K562 (cell line): Measurements from ENCODE around the gene ZNRF3. TPM values are rescaled to one million over a fixed set of nuclear protein-coding genes. Genes with fewer than 3 reads are reported as not detected.

Experiments used
- DNMT1 ChIP-seq: fragments of 450-650 bp; IDR thresholded peaks from 2 replicates; pipeline ENCODE4 v1.6.1; 2016; ENCODE audit warnings: antibody characterized with exemption, mild to moderate bottlenecking
- HCFC1 ChIP-seq: IDR thresholded peaks from 2 replicates; pipeline ENCODE4 v1.6.1; 2012; ENCODE audit warnings: low read depth, low read length, improper control_type of control experiment
- PHF20 ChIP-seq: fragments of 450-650 bp; IDR thresholded peaks from 2 replicates; pipeline ENCODE4 v1.6.1; 2018; ENCODE audit not compliant: partially characterized antibody
- ZNF75A ChIP-seq: fragments of 450-650 bp; formaldehyde crosslinking; IDR thresholded peaks from 2 replicates; pipeline ENCODE4 v1.4.0; 2020; ENCODE audit warnings: mild to moderate bottlenecking
- polyA plus RNA-seq, 8 experiments: library from polyadenylated mRNA; depleted of rRNA in 4 of 8; stranded (reverse) in 5 of 8; unstranded in 3 of 8; fragments of >200 nt; fragmentation: Nextera tagmentation in 2 of 8; fragmentation: Illumina TruSeq in 1 of 8; extraction: Ambion mirVana in 2 of 8; extraction: Trizol in 1 of 8; gene quantifications; 2 replicates each; pipeline versions ENCODE4 v1.2.1 to v1.2.3, GENCODE V29; 2011 to 2014; ENCODE audit warnings: inconsistent platforms in 1 of 8, missing spikeins in 1 of 8
- total RNA-seq, 7 experiments: library from RNA; depleted of rRNA in 6 of 7; stranded (reverse); fragments of >200 nt in 6 of 7; fragmentation: Illumina TruSeq in 2 of 7; extraction: Trizol in 2 of 7; gene quantifications; 2 replicates each; pipeline versions ENCODE4 v1.2.1 to v1.2.3, GENCODE V29; 2011 to 2021; ENCODE audit warnings: low replicate concordance in 1 of 7
- TF ChIP-seq, protein P1 (sequence below): fragments of 200-600 bp; sonication (generic); IDR thresholded peaks from one replicate; pipeline ENCODE4 v1.6.1; 2012; ENCODE audit warnings: mild to moderate bottlenecking, low read depth, low read length, inconsistent platforms

Gene ZNRF3
- total and polyA plus RNA-seq, 9 of the 15 experiments (the other 6 are each of a cell fraction or from before 2014, with no cell fraction given): 0.41 to 5.9 (median 1.7) TPM

DNA sequence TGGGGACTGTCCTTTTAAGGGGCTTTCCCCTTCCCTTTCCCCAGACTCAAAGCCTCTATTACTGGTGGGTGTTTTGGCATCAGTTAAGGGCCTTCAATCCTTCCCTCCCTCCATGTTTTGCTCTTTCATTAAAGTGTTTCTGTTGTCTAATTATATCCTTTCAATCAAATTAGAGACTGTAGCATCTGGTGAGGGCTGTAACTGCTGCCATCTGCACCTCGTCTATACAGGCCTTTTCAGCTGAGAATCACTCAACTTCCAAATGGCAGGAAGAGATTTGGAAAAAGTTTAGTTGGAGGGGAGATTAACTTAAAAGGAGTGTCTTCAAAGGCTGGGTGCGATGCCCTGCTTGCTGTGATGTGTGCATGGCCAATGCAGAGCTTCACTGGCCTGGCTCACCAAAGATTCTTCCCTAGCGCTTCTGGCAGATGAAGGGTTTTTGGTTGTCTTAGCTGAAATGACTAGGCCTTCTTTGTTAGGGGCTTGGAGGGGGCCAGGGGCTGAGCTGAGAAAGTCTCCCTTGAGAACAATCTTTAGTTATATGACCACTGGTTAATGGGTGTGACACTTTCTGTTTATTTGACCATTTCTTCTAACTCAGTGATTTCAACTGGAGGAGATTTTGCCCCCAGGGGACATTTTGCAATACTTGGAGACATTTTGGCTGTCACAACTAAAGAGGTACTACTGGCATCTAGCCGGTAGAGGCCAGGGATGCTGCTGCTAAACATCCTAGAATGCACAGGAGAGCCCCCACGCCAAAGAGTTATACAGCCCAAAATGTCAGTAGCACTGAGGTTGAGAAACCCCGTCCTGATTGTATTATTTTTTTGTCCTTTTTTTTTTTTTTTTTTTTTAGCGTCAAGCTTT, 197.0 kb downstream of the ZNRF3 start (continued):
- TF ChIP-seq, protein P1, sequence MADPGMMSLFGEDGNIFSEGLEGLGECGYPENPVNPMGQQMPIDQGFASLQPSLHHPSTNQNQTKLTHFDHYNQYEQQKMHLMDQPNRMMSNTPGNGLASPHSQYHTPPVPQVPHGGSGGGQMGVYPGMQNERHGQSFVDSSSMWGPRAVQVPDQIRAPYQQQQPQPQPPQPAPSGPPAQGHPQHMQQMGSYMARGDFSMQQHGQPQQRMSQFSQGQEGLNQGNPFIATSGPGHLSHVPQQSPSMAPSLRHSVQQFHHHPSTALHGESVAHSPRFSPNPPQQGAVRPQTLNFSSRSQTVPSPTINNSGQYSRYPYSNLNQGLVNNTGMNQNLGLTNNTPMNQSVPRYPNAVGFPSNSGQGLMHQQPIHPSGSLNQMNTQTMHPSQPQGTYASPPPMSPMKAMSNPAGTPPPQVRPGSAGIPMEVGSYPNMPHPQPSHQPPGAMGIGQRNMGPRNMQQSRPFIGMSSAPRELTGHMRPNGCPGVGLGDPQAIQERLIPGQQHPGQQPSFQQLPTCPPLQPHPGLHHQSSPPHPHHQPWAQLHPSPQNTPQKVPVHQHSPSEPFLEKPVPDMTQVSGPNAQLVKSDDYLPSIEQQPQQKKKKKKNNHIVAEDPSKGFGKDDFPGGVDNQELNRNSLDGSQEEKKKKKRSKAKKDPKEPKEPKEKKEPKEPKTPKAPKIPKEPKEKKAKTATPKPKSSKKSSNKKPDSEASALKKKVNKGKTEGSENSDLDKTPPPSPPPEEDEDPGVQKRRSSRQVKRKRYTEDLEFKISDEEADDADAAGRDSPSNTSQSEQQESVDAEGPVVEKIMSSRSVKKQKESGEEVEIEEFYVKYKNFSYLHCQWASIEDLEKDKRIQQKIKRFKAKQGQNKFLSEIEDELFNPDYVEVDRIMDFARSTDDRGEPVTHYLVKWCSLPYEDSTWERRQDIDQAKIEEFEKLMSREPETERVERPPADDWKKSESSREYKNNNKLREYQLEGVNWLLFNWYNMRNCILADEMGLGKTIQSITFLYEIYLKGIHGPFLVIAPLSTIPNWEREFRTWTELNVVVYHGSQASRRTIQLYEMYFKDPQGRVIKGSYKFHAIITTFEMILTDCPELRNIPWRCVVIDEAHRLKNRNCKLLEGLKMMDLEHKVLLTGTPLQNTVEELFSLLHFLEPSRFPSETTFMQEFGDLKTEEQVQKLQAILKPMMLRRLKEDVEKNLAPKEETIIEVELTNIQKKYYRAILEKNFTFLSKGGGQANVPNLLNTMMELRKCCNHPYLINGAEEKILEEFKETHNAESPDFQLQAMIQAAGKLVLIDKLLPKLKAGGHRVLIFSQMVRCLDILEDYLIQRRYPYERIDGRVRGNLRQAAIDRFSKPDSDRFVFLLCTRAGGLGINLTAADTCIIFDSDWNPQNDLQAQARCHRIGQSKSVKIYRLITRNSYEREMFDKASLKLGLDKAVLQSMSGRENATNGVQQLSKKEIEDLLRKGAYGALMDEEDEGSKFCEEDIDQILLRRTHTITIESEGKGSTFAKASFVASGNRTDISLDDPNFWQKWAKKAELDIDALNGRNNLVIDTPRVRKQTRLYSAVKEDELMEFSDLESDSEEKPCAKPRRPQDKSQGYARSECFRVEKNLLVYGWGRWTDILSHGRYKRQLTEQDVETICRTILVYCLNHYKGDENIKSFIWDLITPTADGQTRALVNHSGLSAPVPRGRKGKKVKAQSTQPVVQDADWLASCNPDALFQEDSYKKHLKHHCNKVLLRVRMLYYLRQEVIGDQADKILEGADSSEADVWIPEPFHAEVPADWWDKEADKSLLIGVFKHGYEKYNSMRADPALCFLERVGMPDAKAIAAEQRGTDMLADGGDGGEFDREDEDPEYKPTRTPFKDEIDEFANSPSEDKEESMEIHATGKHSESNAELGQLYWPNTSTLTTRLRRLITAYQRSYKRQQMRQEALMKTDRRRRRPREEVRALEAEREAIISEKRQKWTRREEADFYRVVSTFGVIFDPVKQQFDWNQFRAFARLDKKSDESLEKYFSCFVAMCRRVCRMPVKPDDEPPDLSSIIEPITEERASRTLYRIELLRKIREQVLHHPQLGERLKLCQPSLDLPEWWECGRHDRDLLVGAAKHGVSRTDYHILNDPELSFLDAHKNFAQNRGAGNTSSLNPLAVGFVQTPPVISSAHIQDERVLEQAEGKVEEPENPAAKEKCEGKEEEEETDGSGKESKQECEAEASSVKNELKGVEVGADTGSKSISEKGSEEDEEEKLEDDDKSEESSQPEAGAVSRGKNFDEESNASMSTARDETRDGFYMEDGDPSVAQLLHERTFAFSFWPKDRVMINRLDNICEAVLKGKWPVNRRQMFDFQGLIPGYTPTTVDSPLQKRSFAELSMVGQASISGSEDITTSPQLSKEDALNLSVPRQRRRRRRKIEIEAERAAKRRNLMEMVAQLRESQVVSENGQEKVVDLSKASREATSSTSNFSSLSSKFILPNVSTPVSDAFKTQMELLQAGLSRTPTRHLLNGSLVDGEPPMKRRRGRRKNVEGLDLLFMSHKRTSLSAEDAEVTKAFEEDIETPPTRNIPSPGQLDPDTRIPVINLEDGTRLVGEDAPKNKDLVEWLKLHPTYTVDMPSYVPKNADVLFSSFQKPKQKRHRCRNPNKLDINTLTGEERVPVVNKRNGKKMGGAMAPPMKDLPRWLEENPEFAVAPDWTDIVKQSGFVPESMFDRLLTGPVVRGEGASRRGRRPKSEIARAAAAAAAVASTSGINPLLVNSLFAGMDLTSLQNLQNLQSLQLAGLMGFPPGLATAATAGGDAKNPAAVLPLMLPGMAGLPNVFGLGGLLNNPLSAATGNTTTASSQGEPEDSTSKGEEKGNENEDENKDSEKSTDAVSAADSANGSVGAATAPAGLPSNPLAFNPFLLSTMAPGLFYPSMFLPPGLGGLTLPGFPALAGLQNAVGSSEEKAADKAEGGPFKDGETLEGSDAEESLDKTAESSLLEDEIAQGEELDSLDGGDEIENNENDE: no peak
- no peak for TF ChIP-seq ZNF75A
- TF ChIP-seq HCFC1: no peak
- TF ChIP-seq PHF20: no peak
- TF ChIP-seq DNMT1: no peak
